Left renal cortex interstitium (tissue), 4 donors: ENCODE measurements around the gene LGALS9C. TPM values are rescaled to one million over a fixed set of nuclear protein-coding genes. Genes with fewer than 3 reads are reported as not detected.
"Not testable (repeated sequence)": the region's sequence is repeated elsewhere in the genome, so short reads cannot be mapped to it uniquely, and the experiment has no call there.

Experiments
- DNase-seq, 4 donors: peaks; one replicate each; pipeline ENCODE4 v3.0.0-alpha.2; 2013; ENCODE audit warnings: low read depth in 4 of 4, low spot score in 2 of 4, missing footprints in 1 of 4
- polyA plus RNA-seq, 4 donors: library from polyadenylated mRNA; unstranded; fragments of 120-200 nt; gene quantifications; one replicate each; pipeline ENCODE4 v1.2.1, GENCODE V29; 2013; ENCODE audit not compliant: insufficient read length in 4 of 4

LGALS9C gene
- polyA plus RNA-seq, 4 donors, result not detected

GRCh38 chr17:18477367-18477766 is 778 bp downstream of the LGALS9C start:
- not testable (repeated sequence) for DNase-seq

- not testable (repeated sequence) for DNase-seq
Observed at GRCh38 chr17:18478362-18478761, 1.8 kb downstream of the LGALS9C start.

- not testable (repeated sequence) for DNase-seq
Observed at GRCh38 chr17:18478977-18479595, 2.5 kb downstream of the LGALS9C start.

GRCh38 chr17:18481775-18482174 is 5.2 kb downstream of the LGALS9C start:
- DNase-seq, result not testable (repeated sequence)

- DNase-seq, result not testable (repeated sequence)
Observed at GRCh38 chr17:18485936-18486464, 9.4 kb downstream of the LGALS9C start.

GRCh38 chr17:18487633-18488032 is 11.0 kb downstream of the LGALS9C start:
- not testable (repeated sequence) for DNase-seq

GRCh38 chr17:18488622-18489021 is 12.0 kb downstream of the LGALS9C start:
- not testable (repeated sequence) for DNase-seq

- not testable (repeated sequence) for DNase-seq
Observed at GRCh38 chr17:18490016-18490415, 13.4 kb downstream of the LGALS9C start.

- DNase-seq, result not testable (repeated sequence)
Observed at GRCh38 chr17:18492712-18493480, 16.3 kb downstream of the LGALS9C start.

GRCh38 chr17:18494250-18494768 is 17.7 kb downstream of the LGALS9C start:
- DNase-seq, result not testable (repeated sequence)

- not testable (repeated sequence) for DNase-seq
Observed at GRCh38 chr17:18497044-18497443, 20.5 kb downstream of the LGALS9C start.

GRCh38 chr17:18499100-18499499 is 22.5 kb downstream of the LGALS9C start:
- not testable (repeated sequence) for DNase-seq

GRCh38 chr17:18499756-18500155 is 23.2 kb downstream of the LGALS9C start:
- DNase-seq, result not testable (repeated sequence)

GRCh38 chr17:18500281-18500680 is 23.7 kb downstream of the LGALS9C start:
- not testable (repeated sequence) for DNase-seq

- not testable (repeated sequence) for DNase-seq
Observed at GRCh38 chr17:18500816-18501215, 24.2 kb downstream of the LGALS9C start.

GRCh38 chr17:18503221-18503620 is 26.6 kb downstream of the LGALS9C start:
- not testable (repeated sequence) for DNase-seq

- not testable (repeated sequence) for DNase-seq
Observed at GRCh38 chr17:18507729-18508128, 31.1 kb downstream of the LGALS9C start.

- DNase-seq, result not testable (repeated sequence)
Observed at GRCh38 chr17:18508667-18509066, 32.1 kb downstream of the LGALS9C start.

- DNase-seq, result not testable (repeated sequence)
Observed at GRCh38 chr17:18521100-18521499, 44.5 kb downstream of the LGALS9C start.

- not testable (repeated sequence) for DNase-seq
Observed at GRCh38 chr17:18525015-18525414, 48.4 kb downstream of the LGALS9C start.

- not testable (repeated sequence) for DNase-seq
Observed at GRCh38 chr17:18526168-18526800, 49.7 kb downstream of the LGALS9C start.
